Mucosa of stomach (tissue), 1 donor: ENCODE data around the gene G3BP1.
"Not testable (repeated sequence)": the region's sequence is repeated elsewhere in the genome, so short reads cannot be mapped to it uniquely, and the experiment has no call there.

Experiments
- H3K27me3 ChIP-seq: one replicate; pipeline ENCODE4 v1.7.0; 2013; ENCODE audit warnings: mild to moderate bottlenecking, low read length; ENCODE audit not compliant: control insufficient read depth, insufficient read depth
- H3K36me3 ChIP-seq: one replicate; pipeline ENCODE4 v1.7.0; 2013; ENCODE audit warnings: low read length; ENCODE audit not compliant: control insufficient read depth, insufficient read depth
- H3K4me1 ChIP-seq: one replicate; pipeline ENCODE4 v1.7.0; 2013; ENCODE audit warnings: mild to moderate bottlenecking, low read length; ENCODE audit not compliant: control insufficient read depth, insufficient read depth
- H3K4me3 ChIP-seq: one replicate; pipeline ENCODE4 v1.7.0; 2013; ENCODE audit warnings: low read length
- H3K9ac ChIP-seq: one replicate; pipeline ENCODE4 v1.7.0; 2013; ENCODE audit warnings: mild to moderate bottlenecking, low read length, moderate library complexity
- H3K9me3 ChIP-seq: one replicate; pipeline ENCODE4 v1.7.0; 2013; ENCODE audit warnings: mild to moderate bottlenecking, low read length, moderate library complexity; ENCODE audit not compliant: control insufficient read depth
- donor health status: Pancreatic carcinoma.

The G3BP1 gene

GRCh38 chr5:151847871-151848270 is 76.1 kb downstream of the G3BP1 start:
- H3K9me3 ChIP-seq = no peaks in the 10 kb centered on the region
- no peak overlapping the region for H3K4me3 ChIP-seq
- no peak overlapping the region for H3K9ac ChIP-seq
- no peaks in the 10 kb centered on the region for H3K36me3 ChIP-seq
- no peaks in the 10 kb centered on the region for H3K27me3 ChIP-seq
- no peaks in the 10 kb centered on the region for H3K4me1 ChIP-seq

GRCh38 chr5:151855701-151856100 is 83.9 kb downstream of the G3BP1 start:
- Histone ChIP-seq H3K27me3 (no peaks in the 10 kb centered on the region), H3K4me3 (no peak overlapping the region), H3K9me3 (no peaks in the 10 kb centered on the region), H3K9ac (no peak overlapping the region), H3K4me1 (no peaks in the 10 kb centered on the region), H3K36me3 (no peaks in the 10 kb centered on the region)

GRCh38 chr5:151856861-151857260 is 85.1 kb downstream of the G3BP1 start:
- H3K9me3 ChIP-seq = no peaks in the 10 kb centered on the region
- H3K4me3 ChIP-seq = no peak overlapping the region
- no peak overlapping the region for H3K9ac ChIP-seq

GRCh38 chr5:151860867-151861266 is 89.1 kb downstream of the G3BP1 start:
- H3K27me3 ChIP-seq, H3K9ac ChIP-seq, H3K4me3 ChIP-seq, H3K9me3 ChIP-seq, H3K36me3 ChIP-seq, H3K4me1 ChIP-seq: not testable (repeated sequence)

More at GRCh38 chr5:151856861-151857260, 85.1 kb downstream of the G3BP1 start:
- H3K36me3 ChIP-seq = no peaks in the 10 kb centered on the region
- no peaks in the 10 kb centered on the region for H3K4me1 ChIP-seq
- no peaks in the 10 kb centered on the region for H3K27me3 ChIP-seq
